Heart left ventricle (tissue), 13 donors: ENCODE data around the gene BRINP1.

Source experiments
- CTCF ChIP-seq, 12 donors: fragments of 200-600 bp; sonication (generic) in 4 of 12; IDR thresholded peaks; one replicate each; pipeline versions ENCODE4 v1.5.0 to v1.8.0; 2018 to 2022; ENCODE audit warnings: antibody characterized with exemption in 12 of 12, mild to moderate bottlenecking in 5 of 12
- POLR2A ChIP-seq, 2 donors: fragments of 450-650 bp; IDR thresholded peaks; one replicate each; pipeline ENCODE4 v1.6.1; 2017; ENCODE audit warnings: antibody characterized with exemption in 2 of 2, mild to moderate bottlenecking in 2 of 2, moderate library complexity in 2 of 2
- donor health status: ischemic (EF 13 %, LVEDD 7.1; RV severe dilation, severe dysfunction).
- donor health status: DM: no; HTN: yes; CAD: no.
- donor health status: DM: no; HTN: no; CAD: no.
- donor health status: ischemic (EF 25% LVEDD 6.9; RV normal size, moderate dysfunction).
- donor health status: ischemic (EF 25% LVEDD 5.7; RV mildly dilated, moderate dysfunction).
- donor health status: ischemic (EF 35%, LVEDD 5.7; RV mildly dilated, moderate dysfunction).
- donor health status: nonischemic (EF 11% LVEDD 7.7; RV severe dilation, severe dysfunction).
- donor health status: DM: yes; HTN: yes; CAD: no.
- donor health status: PGD.
- donor health status: ischemic (EF 29% LVEDD 5.4; RV normal size, mild dysfunction).
- donor health status: nonischemic (EF 23%, LVEDD 6.1; RV moderate dilation, normal function).

- TF ChIP-seq CTCF (IDR thresholded peaks at IDR 0.05) (no peak), POLR2A (IDR thresholded peaks at IDR 0.05) (no peak)
Measured at GRCh38 chr9:119283078-119283794, 86.0 kb downstream of the BRINP1 start.
